ENCODE results near the gene TSPAN7. TPM values are rescaled to one million over a fixed set of nuclear protein-coding genes. Genes with fewer than 3 reads are reported as not detected.

TSPAN7 gene, protein sequence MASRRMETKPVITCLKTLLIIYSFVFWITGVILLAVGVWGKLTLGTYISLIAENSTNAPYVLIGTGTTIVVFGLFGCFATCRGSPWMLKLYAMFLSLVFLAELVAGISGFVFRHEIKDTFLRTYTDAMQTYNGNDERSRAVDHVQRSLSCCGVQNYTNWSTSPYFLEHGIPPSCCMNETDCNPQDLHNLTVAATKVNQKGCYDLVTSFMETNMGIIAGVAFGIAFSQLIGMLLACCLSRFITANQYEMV
- polyA plus RNA-seq (2012; ENCODE audit: missing spikeins), result 0.57 TPM

DNA sequence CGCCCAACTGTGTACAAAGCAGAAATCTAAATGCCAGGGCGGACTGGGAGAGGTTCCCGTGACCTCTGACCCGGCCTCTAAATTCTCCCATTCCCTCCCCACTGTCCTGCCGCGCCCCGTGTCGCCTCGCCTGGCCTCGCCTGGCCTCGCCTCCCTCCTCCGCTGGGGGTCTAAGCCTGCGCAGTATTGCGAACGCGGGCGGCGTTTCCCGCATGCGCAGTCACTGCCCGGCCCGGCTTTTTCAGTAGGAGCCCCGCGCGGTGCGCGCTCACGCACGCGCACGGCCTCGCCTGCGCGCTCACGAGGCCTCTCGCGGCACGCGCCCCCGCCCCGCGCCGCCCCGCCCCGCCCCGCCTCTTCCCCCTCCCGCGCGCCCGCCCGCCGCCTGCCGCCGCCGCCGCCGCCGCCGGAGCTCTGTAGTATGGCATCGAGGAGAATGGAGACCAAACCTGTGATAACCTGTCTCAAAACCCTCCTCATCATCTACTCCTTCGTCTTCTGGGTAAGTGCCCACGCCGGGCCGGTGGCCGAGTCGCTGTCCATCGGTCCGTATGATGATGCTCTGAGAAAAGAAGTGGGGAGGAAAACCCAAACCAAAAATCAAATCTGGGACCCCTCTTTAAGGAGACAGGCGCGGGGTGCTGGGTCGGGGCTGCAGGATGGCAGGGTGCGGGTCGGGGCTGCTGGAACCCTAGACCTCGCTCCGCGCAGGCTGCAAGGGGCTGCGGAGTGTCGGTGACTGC, at the start of gene TSPAN7:
TSPAN7 (plus strand) TSS at position 417 of the 743 bp plus-strand sequence; CDS start at position 422, 5 bp downstream.
- TF ChIP-seq TAF1 (IDR thresholded peaks at IDR 0.05; ENCODE audit: borderline replicate concordance, low read depth, low read length) (no peak), POLR2A (IDR thresholded peaks at IDR 0.05; ENCODE audit: low read depth, low read length) (no peak), POLR2AphosphoS5 (IDR thresholded peaks at IDR 0.05; ENCODE audit: low read depth, low read length) (no peak)
- DNase-seq (ENCODE audit: insufficient read length), result peak; percentile 32
- FAIRE-seq, result peak; percentile 5

DNA sequence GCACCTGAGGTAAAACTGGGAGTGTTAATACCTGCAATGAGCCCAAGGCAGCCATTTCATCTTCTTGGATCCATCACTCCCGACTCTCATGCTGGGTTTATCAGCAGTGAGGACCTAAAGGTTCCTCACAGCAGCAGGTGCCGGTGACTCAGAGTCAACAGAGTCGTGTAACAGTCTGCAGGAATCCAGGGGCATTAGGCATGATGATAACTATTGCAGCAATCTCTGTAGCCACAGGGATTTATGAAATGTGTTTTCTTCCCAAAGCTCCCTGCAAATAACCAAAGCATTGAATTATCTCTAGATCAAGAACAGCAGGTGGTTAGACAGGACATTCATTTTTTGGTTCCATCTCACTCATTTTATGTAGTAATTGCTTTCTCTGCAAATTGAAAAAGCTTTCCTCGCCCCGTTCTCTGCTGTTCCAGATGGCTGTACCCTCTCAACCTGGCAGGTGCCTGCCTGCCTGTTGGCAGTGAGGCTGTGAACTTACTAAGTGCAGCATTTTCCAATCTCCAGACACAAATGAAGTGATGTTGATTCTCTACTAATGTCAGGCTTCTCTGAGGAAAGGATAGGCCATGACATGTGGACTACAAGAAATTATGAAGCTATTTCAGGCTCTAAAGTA, 48.1 kb upstream of the TSPAN7 start:
- FAIRE-seq (no peak), DNase-seq (ENCODE audit: insufficient read length) (no peak)
- TF ChIP-seq POLR2A (IDR thresholded peaks at IDR 0.05; ENCODE audit: low read depth, low read length) (no peak), TAF1 (IDR thresholded peaks at IDR 0.05; ENCODE audit: borderline replicate concordance, low read depth, low read length) (no peak), POLR2AphosphoS5 (IDR thresholded peaks at IDR 0.05; ENCODE audit: low read depth, low read length) (no peak)

DNA sequence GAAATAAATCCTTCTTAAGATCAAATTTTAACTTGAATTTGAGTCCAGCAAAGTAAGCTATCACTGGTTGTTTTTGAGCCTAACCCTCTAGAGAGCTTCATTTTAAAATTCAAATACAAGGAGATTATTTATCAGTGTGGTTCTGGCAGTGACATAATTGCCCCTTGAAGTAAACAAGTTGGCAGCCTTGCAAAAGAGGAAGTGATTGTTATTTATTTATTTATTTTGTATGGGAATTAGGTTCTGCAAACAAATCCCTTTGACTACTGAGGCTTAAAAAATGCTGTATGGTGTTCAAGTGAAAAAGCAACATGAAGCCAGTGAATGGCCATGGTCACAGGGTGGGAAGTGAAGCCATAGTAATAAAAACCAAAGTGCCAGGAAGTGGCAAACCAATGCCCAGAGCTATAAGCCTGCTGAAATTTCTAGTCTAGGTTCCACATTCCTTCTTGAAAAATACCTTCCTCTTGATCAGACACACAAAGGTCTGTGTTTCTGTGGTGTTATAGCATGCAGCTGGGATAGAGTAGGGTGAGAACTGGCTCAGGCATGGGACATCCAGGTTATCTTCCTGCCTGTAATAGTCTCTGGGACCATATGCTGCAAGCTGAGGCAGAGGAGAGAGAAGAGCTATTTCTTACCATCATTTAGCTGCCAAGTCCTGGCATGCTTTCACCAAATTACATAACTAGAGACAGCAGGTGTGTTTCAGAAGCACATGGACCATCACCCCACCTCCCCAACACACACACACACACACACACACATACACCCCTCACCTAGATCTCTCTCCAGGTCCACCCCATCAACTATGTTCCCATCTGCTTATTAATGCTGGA, 47.1 kb upstream of the TSPAN7 start:
- TF ChIP-seq POLR2AphosphoS5 (IDR thresholded peaks at IDR 0.05; ENCODE audit: low read depth, low read length) (no peak), TAF1 (IDR thresholded peaks at IDR 0.05; ENCODE audit: borderline replicate concordance, low read depth, low read length) (no peak), POLR2A (IDR thresholded peaks at IDR 0.05; ENCODE audit: low read depth, low read length) (no peak)
- DNase-seq (ENCODE audit: insufficient read length), result no peak
- no peak for FAIRE-seq

DNA sequence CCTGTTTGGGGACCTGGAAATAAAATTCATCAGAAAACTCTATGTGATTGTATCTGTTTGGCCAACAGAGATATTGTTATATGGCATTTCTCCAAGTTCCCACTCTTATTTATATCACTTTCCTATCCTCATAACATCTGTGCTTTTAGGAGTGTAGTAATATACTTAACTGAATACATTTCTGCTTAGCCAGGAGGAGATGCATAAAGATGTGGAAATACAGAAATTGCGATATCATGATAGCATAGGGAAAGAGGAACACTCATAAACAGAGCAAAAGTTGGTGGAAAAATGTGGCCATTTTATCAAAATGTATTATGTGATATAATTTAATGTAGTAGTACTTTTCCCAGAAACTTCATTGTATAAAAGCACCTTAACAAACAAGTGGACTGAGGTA, 46.1 kb upstream of the TSPAN7 start:
- no peak for FAIRE-seq
- TF ChIP-seq TAF1 (IDR thresholded peaks at IDR 0.05; ENCODE audit: borderline replicate concordance, low read depth, low read length), result no peak
- no peak for TF ChIP-seq POLR2AphosphoS5 (IDR thresholded peaks at IDR 0.05; ENCODE audit: low read depth, low read length)
- no peak for TF ChIP-seq POLR2A (IDR thresholded peaks at IDR 0.05; ENCODE audit: low read depth, low read length)
- DNase-seq (ENCODE audit: insufficient read length), result no peak

DNA sequence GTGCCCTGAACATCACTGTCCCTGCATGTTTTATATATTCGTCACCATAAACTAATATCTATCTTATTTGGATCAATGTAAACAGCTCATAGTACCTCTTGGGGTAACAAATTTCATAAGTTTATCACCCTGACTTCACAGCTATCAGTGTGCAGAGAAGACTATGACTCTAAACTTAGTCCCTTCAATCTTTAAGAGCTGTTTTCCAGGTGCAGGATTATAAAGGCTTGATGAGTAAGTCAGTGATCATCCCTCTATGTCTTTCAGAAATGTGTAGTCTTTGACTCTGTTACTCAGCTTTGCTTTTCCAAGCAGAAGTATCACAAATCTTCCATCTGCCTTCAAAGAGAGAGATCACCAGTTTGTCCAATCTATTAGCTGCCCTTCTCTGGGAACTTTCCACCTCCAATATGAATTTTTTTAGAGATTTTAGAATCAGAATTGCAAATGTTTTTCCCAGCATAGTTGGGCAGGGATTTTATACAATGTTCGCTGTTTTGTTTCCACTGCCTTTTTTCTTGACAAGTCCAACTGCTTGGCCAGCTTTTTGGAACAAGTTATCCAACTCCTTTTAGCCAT, 45.1 kb upstream of the TSPAN7 start:
- no peak for TF ChIP-seq POLR2AphosphoS5 (IDR thresholded peaks at IDR 0.05; ENCODE audit: low read depth, low read length)
- TF ChIP-seq TAF1 (IDR thresholded peaks at IDR 0.05; ENCODE audit: borderline replicate concordance, low read depth, low read length), result no peak
- TF ChIP-seq POLR2A (IDR thresholded peaks at IDR 0.05; ENCODE audit: low read depth, low read length), result no peak
- FAIRE-seq (no peak), DNase-seq (ENCODE audit: insufficient read length) (no peak)

DNA sequence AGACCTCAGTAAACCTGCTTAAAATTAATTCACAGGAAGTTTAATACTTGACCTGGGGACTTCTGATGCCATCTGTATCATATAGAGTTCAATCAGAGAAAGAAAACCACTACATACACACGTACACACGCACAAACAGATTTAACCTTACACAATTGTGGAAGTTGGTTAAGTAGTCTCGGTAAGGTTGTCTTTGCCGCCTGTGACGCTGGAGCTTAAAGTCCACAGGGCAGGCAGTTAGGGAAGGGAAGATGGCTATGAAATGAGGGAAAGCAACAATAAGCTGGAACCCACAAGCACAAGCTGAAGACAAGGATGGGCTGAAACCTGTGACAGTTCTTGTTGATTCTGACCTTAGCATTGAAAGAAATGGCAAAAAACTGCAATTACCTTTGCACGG, 41.7 kb upstream of the TSPAN7 start:
- FAIRE-seq (no peak), DNase-seq (ENCODE audit: insufficient read length) (no peak)
- TF ChIP-seq POLR2AphosphoS5 (IDR thresholded peaks at IDR 0.05; ENCODE audit: low read depth, low read length), result no peak
- no peak for TF ChIP-seq POLR2A (IDR thresholded peaks at IDR 0.05; ENCODE audit: low read depth, low read length)
- no peak for TF ChIP-seq TAF1 (IDR thresholded peaks at IDR 0.05; ENCODE audit: borderline replicate concordance, low read depth, low read length)

DNA sequence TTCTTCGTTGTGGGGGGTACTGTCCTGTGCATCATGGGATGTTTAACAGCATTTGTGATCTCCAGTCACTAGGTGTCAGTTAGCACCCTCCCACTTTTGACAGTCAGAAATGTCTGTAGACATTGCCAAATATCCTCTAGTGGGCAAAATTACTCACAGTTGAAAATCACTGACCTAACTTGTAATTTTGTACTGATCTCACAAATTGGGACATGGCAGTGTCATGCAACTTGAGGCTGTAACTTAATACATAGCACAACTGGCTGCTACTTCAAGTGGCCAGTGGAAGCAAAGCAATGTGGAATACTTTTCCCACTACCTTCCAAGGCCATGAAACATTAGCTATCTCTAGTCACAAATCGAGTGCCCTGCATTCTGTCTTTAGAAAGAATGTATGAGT, 23.2 kb upstream of the TSPAN7 start:
- TF ChIP-seq TAF1 (IDR thresholded peaks at IDR 0.05; ENCODE audit: borderline replicate concordance, low read depth, low read length), result no peak
- no peak for TF ChIP-seq POLR2AphosphoS5 (IDR thresholded peaks at IDR 0.05; ENCODE audit: low read depth, low read length)
- TF ChIP-seq POLR2A (IDR thresholded peaks at IDR 0.05; ENCODE audit: low read depth, low read length), result no peak
- FAIRE-seq (no peak), DNase-seq (ENCODE audit: insufficient read length) (no peak)

DNA sequence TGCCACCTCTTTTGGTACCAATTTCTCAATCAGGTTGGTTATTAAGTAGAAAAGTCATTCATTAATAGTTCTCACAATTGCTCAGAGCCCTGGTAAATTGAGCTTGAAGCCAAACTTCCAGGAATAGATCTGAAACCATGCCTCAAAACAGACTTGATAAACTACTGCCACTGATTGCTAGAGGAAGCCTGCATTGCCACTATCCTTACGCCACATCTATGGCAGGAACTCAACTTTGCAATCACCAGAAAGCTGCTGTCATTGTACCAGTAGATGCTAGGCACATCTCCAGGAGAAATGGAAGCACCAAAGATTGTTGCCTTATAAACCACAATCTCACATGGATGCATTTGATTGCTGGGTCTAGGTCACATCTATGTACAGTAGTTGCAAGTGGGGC, 21.6 kb upstream of the TSPAN7 start:
- DNase-seq (ENCODE audit: insufficient read length) (no peak), FAIRE-seq (no peak)
- TF ChIP-seq TAF1 (IDR thresholded peaks at IDR 0.05; ENCODE audit: borderline replicate concordance, low read depth, low read length) (no peak), POLR2AphosphoS5 (IDR thresholded peaks at IDR 0.05; ENCODE audit: low read depth, low read length) (no peak), POLR2A (IDR thresholded peaks at IDR 0.05; ENCODE audit: low read depth, low read length) (no peak)

DNA sequence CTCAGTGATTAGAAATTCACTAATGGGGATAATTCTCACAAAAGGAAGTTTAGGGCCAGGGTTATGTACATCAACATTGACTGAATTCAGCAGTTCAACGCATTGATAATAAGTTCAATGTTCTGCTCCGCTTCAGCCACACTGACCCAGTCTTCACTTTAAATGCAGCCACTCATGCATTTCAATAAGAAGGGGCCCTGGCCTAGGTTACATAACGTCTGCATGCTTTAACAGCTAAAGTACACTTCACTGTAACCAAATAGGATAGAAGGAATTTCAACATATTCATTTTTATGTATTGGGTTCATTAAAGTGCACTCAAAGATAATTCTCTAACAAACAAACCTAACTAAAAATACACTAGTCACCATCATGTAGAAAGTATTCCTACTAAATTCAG, 12.8 kb upstream of the TSPAN7 start:
- DNase-seq (ENCODE audit: insufficient read length) (no peak), FAIRE-seq (no peak)
- no peak for TF ChIP-seq TAF1 (IDR thresholded peaks at IDR 0.05; ENCODE audit: borderline replicate concordance, low read depth, low read length)
- TF ChIP-seq POLR2A (IDR thresholded peaks at IDR 0.05; ENCODE audit: low read depth, low read length), result no peak
- TF ChIP-seq POLR2AphosphoS5 (IDR thresholded peaks at IDR 0.05; ENCODE audit: low read depth, low read length), result no peak

DNA sequence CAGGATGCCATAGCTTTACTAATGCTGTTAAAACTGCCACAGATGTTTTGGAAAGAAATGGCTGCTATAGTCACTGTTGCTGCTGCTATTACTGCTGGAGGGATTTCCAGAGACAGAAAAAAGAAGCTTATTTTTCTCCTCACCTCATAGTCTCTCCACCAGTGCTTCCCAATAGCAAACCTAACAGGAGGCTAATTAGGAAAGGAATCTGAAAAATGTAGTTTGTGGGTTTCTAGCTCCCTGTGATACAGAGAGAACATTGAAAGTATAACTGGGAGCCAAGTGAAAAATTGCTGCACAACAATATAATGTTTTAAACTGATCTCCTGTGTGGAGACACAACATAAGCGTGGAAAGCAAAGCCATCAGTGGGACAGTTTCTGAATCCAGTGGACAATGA, 8.6 kb upstream of the TSPAN7 start:
- FAIRE-seq, result no peak
- TF ChIP-seq POLR2A (IDR thresholded peaks at IDR 0.05; ENCODE audit: low read depth, low read length), result no peak
- TF ChIP-seq POLR2AphosphoS5 (IDR thresholded peaks at IDR 0.05; ENCODE audit: low read depth, low read length), result no peak
- TF ChIP-seq TAF1 (IDR thresholded peaks at IDR 0.05; ENCODE audit: borderline replicate concordance, low read depth, low read length), result no peak

More for the DNA sequence above, 8.6 kb upstream of the TSPAN7 start:
- DNase-seq (ENCODE audit: insufficient read length), result no peak

All from GM12892 (cell line).